Thymus (tissue), 11 donors: Measurements from ENCODE around the gene ATP11A. TPM values are rescaled to one million over a fixed set of nuclear protein-coding genes. Genes with fewer than 3 reads are reported as not detected.
A peak's percentile ranks its signal among the peaks of the same experiment; 100 is the strongest.

Source experiments
- DNase-seq, 9 donors: peaks; one replicate each; pipeline ENCODE4 v3.0.0-alpha.2; 2013; ENCODE audit warnings: low spot score in 9 of 9, low read depth in 6 of 9, missing footprints in 1 of 9
- H3K27ac ChIP-seq, 2 donors: one replicate each; pipeline ENCODE4 v1.5.1; 2013; ENCODE audit warnings: control low read depth in 1 of 2, low read depth in 1 of 2, low read length in 1 of 2, mild to moderate bottlenecking in 1 of 2, moderate library complexity in 1 of 2
- H3K27me3 ChIP-seq, 2 donors: one replicate each; pipeline ENCODE4 v1.5.1; 2013; ENCODE audit warnings: low read length in 1 of 2; ENCODE audit not compliant: control insufficient read depth in 2 of 2, insufficient read depth in 1 of 2
- H3K36me3 ChIP-seq, 2 donors: one replicate each; pipeline ENCODE4 v1.5.1; 2013; ENCODE audit warnings: low read length in 1 of 2, mild to moderate bottlenecking in 1 of 2, moderate library complexity in 1 of 2; ENCODE audit not compliant: control insufficient read depth in 2 of 2, insufficient read depth in 2 of 2
- H3K4me1 ChIP-seq, 2 donors: one replicate each; pipeline ENCODE4 v1.5.1; 2013; ENCODE audit warnings: low read length in 2 of 2; ENCODE audit not compliant: control insufficient read depth in 2 of 2, insufficient read depth in 2 of 2
- H3K4me3 ChIP-seq, 2 donors: one replicate each; pipeline ENCODE4 v1.5.1; 2013; ENCODE audit warnings: low read length in 2 of 2, control low read depth in 1 of 2, mild to moderate bottlenecking in 1 of 2
- H3K9me3 ChIP-seq, 2 donors: one replicate each; pipeline ENCODE4 v1.5.1; 2013; ENCODE audit warnings: low read length in 1 of 2, mild to moderate bottlenecking in 1 of 2; ENCODE audit not compliant: control insufficient read depth in 2 of 2, insufficient read depth in 1 of 2
- WGBS: extraction: QIAGEN DNeasy Blood & Tissue Kit; methylation state at CpG from one replicate; pipeline ENCODE4 v1.1.7; 2013; 5-methylcytosine and 5-hydroxymethylcytosine counted together
- polyA plus RNA-seq: library from polyadenylated mRNA; stranded (reverse); fragments of 200-250 nt; gene quantifications from one replicate; pipeline ENCODE4 v1.2.3, GENCODE V29; 2013
- total RNA-seq: library from RNA; stranded (reverse); fragments of 120-200 nt; gene quantifications from one replicate; pipeline ENCODE4 v1.2.4, GENCODE V29; 2013
- donor health status: healthy.

The ATP11A gene
- total and polyA plus RNA-seq, 2 donors, result 7.1 to 7.2 TPM

GRCh38 chr13:112891477-112892401, 201.9 kb downstream of the ATP11A start:
- H3K4me3 ChIP-seq, result no peak overlapping the region
- H3K27me3 ChIP-seq, result peaks cover 27 to 67% of the 10 kb centered on the region in 2 donors
- no peak overlapping the region for H3K27ac ChIP-seq
- no peaks in the 10 kb centered on the region for H3K36me3 ChIP-seq
- peaks cover 2 to 22% of the 10 kb centered on the region in 2 donors for H3K4me1 ChIP-seq
- H3K9me3 ChIP-seq, result peaks cover 1 to 15% of the 10 kb centered on the region in 2 donors
- WGBS, result 95% methylated on average over 40 of the region's 40 CpGs
- no peak for DNase-seq

GRCh38 chr13:112892426-112893206, 202.8 kb downstream of the ATP11A start:
- WGBS, result 26% methylated on average over 22 of the region's 22 CpGs
- Histone ChIP-seq H3K4me1 (peaks cover 2 to 22% of the 10 kb centered on the region in 2 donors), H3K27me3 (peaks cover 27 to 67% of the 10 kb centered on the region in 2 donors), H3K9me3 (peaks cover 1 to 12% of the 10 kb centered on the region in 2 donors), H3K27ac (no peak overlapping the region), H3K4me3 (no peak overlapping the region), H3K36me3 (no peaks in the 10 kb centered on the region)
- DNase-seq, result no peak

GRCh38 chr13:112893207-112893569, 203.3 kb downstream of the ATP11A start:
- H3K4me3 ChIP-seq, result no peak overlapping the region
- WGBS, result 69% methylated on average over 7 of the region's 7 CpGs

GRCh38 chr13:112893570-112894422, 204.0 kb downstream of the ATP11A start:
- H3K27ac ChIP-seq, result no peak overlapping the region
- H3K4me1 ChIP-seq, result peaks cover 2 to 22% of the 10 kb centered on the region in 2 donors
- H3K9me3 ChIP-seq, result peaks cover 1 to 11% of the 10 kb centered on the region in 2 donors
- H3K4me3 ChIP-seq, result peak overlapping the region in 1 of 2 donors; percentile 38
- DNase-seq, result peak in 4 of 9 donors; percentile 49 to 76 (median 62)
- 15% methylated on average over 38 of the region's 51 CpGs for WGBS
- H3K36me3 ChIP-seq, result no peaks in the 10 kb centered on the region
- peaks cover 27 to 62% of the 10 kb centered on the region in 2 donors for H3K27me3 ChIP-seq

More at GRCh38 chr13:112893207-112893569, 203.3 kb downstream of the ATP11A start:
- Histone ChIP-seq H3K27ac (no peak overlapping the region), H3K4me1 (peaks cover 2 to 22% of the 10 kb centered on the region in 2 donors), H3K9me3 (peaks cover 1 to 11% of the 10 kb centered on the region in 2 donors), H3K36me3 (no peaks in the 10 kb centered on the region), H3K27me3 (peaks cover 27 to 64% of the 10 kb centered on the region in 2 donors)
- no peak for DNase-seq

- Histone ChIP-seq H3K27me3 (peaks cover 27 to 62% of the 10 kb centered on the region in 2 donors), H3K4me1 (peaks cover 2 to 27% of the 10 kb centered on the region in 2 donors), H3K27ac (no peak overlapping the region), H3K4me3 (peak overlapping the region; percentile 22 to 38), H3K9me3 (peaks cover 1 to 11% of the 10 kb centered on the region in 2 donors), H3K36me3 (no peaks in the 10 kb centered on the region)
- under 1% methylated on average over 34 of the region's 34 CpGs for WGBS
- peak in 1 of 9 donors; percentile 38 for DNase-seq
Measured at GRCh38 chr13:112894423-112894672, 204.5 kb downstream of the ATP11A start.

- peak overlapping the region in 1 of 2 donors; percentile 5 for H3K27ac ChIP-seq
- peak in 1 of 9 donors; percentile 19 for DNase-seq
- no peaks in the 10 kb centered on the region for H3K36me3 ChIP-seq
- H3K4me1 ChIP-seq, result peaks cover 2 to 29% of the 10 kb centered on the region in 2 donors
- WGBS, result 5% methylated on average over 36 of the region's 36 CpGs
- peaks cover 1 to 11% of the 10 kb centered on the region in 2 donors for H3K9me3 ChIP-seq
- peak overlapping the region; percentile 22 to 38 for H3K4me3 ChIP-seq
- peaks cover 27 to 66% of the 10 kb centered on the region in 2 donors for H3K27me3 ChIP-seq
Measured at GRCh38 chr13:112894673-112895481, 205.0 kb downstream of the ATP11A start.

- WGBS, result 45% methylated on average over 29 of the region's 29 CpGs
- Histone ChIP-seq H3K27ac (no peak overlapping the region), H3K27me3 (peaks cover 27 to 63% of the 10 kb centered on the region in 2 donors), H3K4me1 (peaks cover 2 to 29% of the 10 kb centered on the region in 2 donors), H3K4me3 (no peak overlapping the region), H3K36me3 (no peaks in the 10 kb centered on the region), H3K9me3 (peaks cover 1 to 11% of the 10 kb centered on the region in 2 donors)
- no peak for DNase-seq
Measured at GRCh38 chr13:112895521-112896465, 206.0 kb downstream of the ATP11A start.
